Activated CD4-positive, alpha-beta T cell treated with anti-CD3 and anti-CD28 coated beads, Interleukin-2, amount 50 U/mL, for 1 hour (primary cell): ENCODE results near the gene AMN.

Experiments
- DNase-seq: peaks from one replicate; pipeline ENCODE4 v3.0.0-alpha.2; 2020

The AMN gene

GRCh38 chr14:102947321-102948103 is 25.0 kb downstream of the AMN start:
- DNase-seq = no peak

- DNase-seq = no peak
Observed at GRCh38 chr14:102948698-102949061, 26.2 kb downstream of the AMN start.

GRCh38 chr14:102949062-102949800 is 26.8 kb downstream of the AMN start:
- DNase-seq = peak; percentile 19

- DNase-seq = no peak
Observed at GRCh38 chr14:102949801-102950451, 27.5 kb downstream of the AMN start.

GRCh38 chr14:102951034-102951433 is 28.6 kb downstream of the AMN start:
- no peak for DNase-seq

GRCh38 chr14:102951799-102952198 is 29.3 kb downstream of the AMN start:
- no peak for DNase-seq

- DNase-seq = no peak
Observed at GRCh38 chr14:102952276-102952675, 29.8 kb downstream of the AMN start.

- no peak for DNase-seq
Observed at GRCh38 chr14:102953100-102953499, 30.6 kb downstream of the AMN start.

GRCh38 chr14:102954081-102954789 is 31.8 kb downstream of the AMN start:
- no peak for DNase-seq

- DNase-seq = no peak
Observed at GRCh38 chr14:102955636-102956408, 33.4 kb downstream of the AMN start.

- DNase-seq = no peak
Observed at GRCh38 chr14:102957222-102957621, 34.8 kb downstream of the AMN start.

- DNase-seq = no peak
Observed at GRCh38 chr14:102958461-102958860, 36.0 kb downstream of the AMN start.

GRCh38 chr14:102962111-102962627 is 39.7 kb downstream of the AMN start:
- DNase-seq = no peak

GRCh38 chr14:102964152-102964730 is 41.8 kb downstream of the AMN start:
- DNase-seq = no peak

- DNase-seq = no peak
Observed at GRCh38 chr14:102965282-102965681, 42.8 kb downstream of the AMN start.

GRCh38 chr14:102965971-102966655 is 43.6 kb downstream of the AMN start:
- DNase-seq = no peak

- no peak for DNase-seq
Observed at GRCh38 chr14:102966681-102967505, 44.4 kb downstream of the AMN start.

GRCh38 chr14:102967506-102967795 is 45.0 kb downstream of the AMN start:
- no peak for DNase-seq

GRCh38 chr14:102968306-102968705 is 45.8 kb downstream of the AMN start:
- no peak for DNase-seq

- DNase-seq = no peak
Observed at GRCh38 chr14:102969060-102969791, 46.8 kb downstream of the AMN start.
